WTC11 (cell line): ENCODE measurements around the gene JAKMIP3. TPM values are rescaled to one million over a fixed set of nuclear protein-coding genes. Genes with fewer than 3 reads are reported as not detected.

Source experiments
- ATAC-seq: fragments of 200-7000 bp; cut with Tn5 transposase; 2 replicates; pipeline ENCODE4 v1.10.0; 2021; ENCODE audit warnings: mild to moderate bottlenecking, moderate library complexity
- CTCF ChIA-PET: fragments of 300-600 bp; sonication (Branson Sonifier 250); formaldehyde crosslinking; loops from one replicate; lab custom pipeline; 2021; ENCODE audit warnings: antibody characterized with exemption; lab: Charles Lee
- POLR2A ChIA-PET: fragments of 350-600 bp; sonication (Branson Sonifier 250); formaldehyde crosslinking; loops from one replicate; lab custom pipeline; 2021; ENCODE audit warnings: antibody characterized with exemption; lab: Charles Lee
- DNase-seq: peaks from one replicate; pipeline ENCODE4 v3.0.0; 2021; ENCODE audit warnings: low spot score
- H3K27ac Mint-ChIP-seq: 2 replicates; pipeline ENCODE4 v1.8.0; 2021; ENCODE audit warnings: mixed read lengths
- H3K27me3 Mint-ChIP-seq: 2 replicates; pipeline ENCODE4 v1.8.0; 2021; ENCODE audit warnings: low read depth, mild to moderate bottlenecking, moderate library complexity, mixed read lengths
- H3K36me3 Mint-ChIP-seq: 2 replicates; pipeline ENCODE4 v1.8.0; 2021; ENCODE audit warnings: mixed read lengths
- H3K4me1 Mint-ChIP-seq: 2 replicates; pipeline ENCODE4 v1.8.0; 2022; ENCODE audit warnings: mixed read lengths
- H3K4me3 Mint-ChIP-seq: 2 replicates; pipeline ENCODE4 v1.8.0; 2021; ENCODE audit warnings: mild to moderate bottlenecking, moderate library complexity, mixed read lengths
- H3K9me3 Mint-ChIP-seq: 2 replicates; pipeline ENCODE4 v1.8.0; 2021; ENCODE audit warnings: mixed read lengths
- ARID4B ChIP-seq: sonication (generic); formaldehyde crosslinking; IDR thresholded peaks from 2 replicates; pipeline ENCODE4 v1.8.0; 2023; ENCODE audit warnings: missing genetic modification reagents, mild to moderate bottlenecking, borderline replicate concordance
- ATF6 ChIP-seq: sonication (generic); formaldehyde crosslinking; IDR thresholded peaks from 2 replicates; pipeline ENCODE4 v1.8.1; 2023; ENCODE audit warnings: mild to moderate bottlenecking, missing genetic modification reagents
- CREM ChIP-seq: sonication (generic); formaldehyde crosslinking; IDR thresholded peaks from 2 replicates; pipeline ENCODE4 v1.8.1; 2022; ENCODE audit warnings: mild to moderate bottlenecking, missing genetic modification reagents, moderate library complexity
- ESRRA ChIP-seq: sonication (generic); formaldehyde crosslinking; IDR thresholded peaks from 2 replicates; pipeline ENCODE4 v1.8.1; 2022; ENCODE audit warnings: mild to moderate bottlenecking, missing genetic modification reagents, borderline replicate concordance
- IRF2 ChIP-seq: sonication (generic); formaldehyde crosslinking; IDR thresholded peaks from 2 replicates; pipeline ENCODE4 v1.8.0; 2022; ENCODE audit warnings: low read depth, missing genetic modification reagents, borderline replicate concordance
- JAZF1 ChIP-seq: fragments of 250-450 bp; sonication (Bioruptor Pico); IDR thresholded peaks from 2 replicates; pipeline ENCODE4 v1.9.0; 2021; ENCODE audit warnings: moderate library complexity, mild to moderate bottlenecking, inconsistent platforms
- NFE2L1 ChIP-seq: sonication (generic); formaldehyde crosslinking; IDR thresholded peaks from 2 replicates; pipeline ENCODE4 v1.8.1; 2023; ENCODE audit warnings: missing genetic modification reagents
- RORB ChIP-seq: fragments of 250-450 bp; sonication (Bioruptor Pico); IDR thresholded peaks from 2 replicates; pipeline ENCODE4 v1.9.0; 2021; ENCODE audit warnings: mild to moderate bottlenecking
- SMAD3 ChIP-seq: sonication (generic); formaldehyde crosslinking; IDR thresholded peaks from 2 replicates; pipeline ENCODE4 v1.8.0; 2022; ENCODE audit warnings: missing genetic modification reagents, mild to moderate bottlenecking, borderline replicate concordance
- TP53 ChIP-seq: sonication (generic); formaldehyde crosslinking; IDR thresholded peaks from 2 replicates; pipeline ENCODE4 v1.8.1; 2023; ENCODE audit warnings: mild to moderate bottlenecking, missing genetic modification reagents
- ZNF219 ChIP-seq: sonication (generic); formaldehyde crosslinking; IDR thresholded peaks from 2 replicates; pipeline ENCODE4 v1.8.0; 2023; ENCODE audit warnings: missing genetic modification reagents, mild to moderate bottlenecking, borderline replicate concordance
- total RNA-seq: library from RNA; stranded (reverse); gene quantifications from 3 replicates; pipeline ENCODE4 v1.2.3, GENCODE V29; 2021
- TF ChIP-seq, protein P1 (sequence below): sonication (generic); formaldehyde crosslinking; IDR thresholded peaks from 2 replicates; pipeline ENCODE4 v1.8.1; 2023; ENCODE audit warnings: mild to moderate bottlenecking, missing genetic modification reagents, borderline replicate concordance
- TF ChIP-seq, protein P2 (sequence below): sonication (generic); formaldehyde crosslinking; IDR thresholded peaks from 2 replicates; pipeline ENCODE4 v1.8.1; 2022; ENCODE audit warnings: low read depth, missing genetic modification reagents, borderline replicate concordance
- TF ChIP-seq, protein P3 (sequence below): sonication (generic); formaldehyde crosslinking; IDR thresholded peaks from 2 replicates; pipeline ENCODE4 v1.8.0; 2023; ENCODE audit warnings: missing genetic modification reagents
- TF ChIP-seq, protein P4 (sequence below): sonication (generic); formaldehyde crosslinking; IDR thresholded peaks from 2 replicates; pipeline ENCODE4 v1.8.1; 2023; ENCODE audit warnings: mild to moderate bottlenecking, missing genetic modification reagents, moderate library complexity

The JAKMIP3 gene
- total RNA-seq, 1 experiment from 2014 or later: 1.7 TPM

DNA sequence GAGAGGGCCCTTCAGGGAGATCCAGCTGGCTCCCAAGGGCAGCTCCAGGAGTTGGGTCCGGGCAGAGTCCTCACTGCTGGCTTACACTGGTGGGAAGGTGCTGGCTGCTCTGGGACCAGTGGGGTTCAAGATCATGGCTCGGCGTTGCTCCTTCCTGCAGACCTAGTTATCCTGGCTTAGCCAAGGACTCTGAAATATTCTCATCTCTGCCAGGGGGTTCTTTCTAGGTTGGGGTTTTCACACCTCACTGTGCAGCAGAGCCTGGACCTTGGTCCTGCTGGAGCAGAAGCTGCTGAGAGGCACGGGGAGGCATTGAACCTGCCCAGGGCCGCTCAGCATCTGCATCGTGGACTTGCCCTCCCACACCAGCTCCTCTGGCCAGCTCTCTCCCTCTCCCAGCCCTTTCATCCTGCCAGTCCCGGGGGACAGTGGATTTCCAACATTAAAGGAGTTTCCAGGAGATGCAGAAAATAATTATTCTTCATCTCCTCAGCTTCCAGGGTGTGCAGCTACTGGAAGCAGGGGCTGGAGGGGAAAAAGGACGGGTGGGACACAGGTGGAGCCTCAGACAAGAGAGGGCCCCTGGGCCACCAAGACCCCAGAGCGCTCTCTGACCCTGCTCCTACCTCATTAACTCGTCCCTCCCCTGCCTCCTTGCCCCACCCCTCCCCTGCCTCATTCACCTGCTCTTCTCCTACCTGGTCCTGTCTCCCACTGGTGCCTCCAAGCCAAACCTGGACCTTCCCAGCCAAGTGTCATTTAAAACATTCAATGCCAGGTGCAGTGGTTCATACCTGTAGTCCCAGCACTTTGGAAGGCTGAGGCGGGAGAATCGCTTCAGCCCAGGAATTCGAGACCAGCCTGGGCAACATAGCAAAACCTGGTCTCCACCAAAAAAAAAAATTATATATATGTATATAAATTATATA, 42.5 kb downstream of the JAKMIP3 start:
- Mint-ChIP-seq H3K9me3 (no peaks in the 10 kb centered on the region), H3K27ac (no peak overlapping the region), H3K27me3 (no peaks in the 10 kb centered on the region), H3K4me1 (no peaks in the 10 kb centered on the region), H3K36me3 (no peaks in the 10 kb centered on the region), H3K4me3 (no peak overlapping the region)
- DNase-seq (no peak), ATAC-seq (no peak)
- ChIA-PET CTCF (no interaction called here), POLR2A (no interaction called here)
- TF ChIP-seq ATF6 (CRISPR knock-in tag) (no peak), TP53 (no peak), JAZF1 (CRISPR knock-in tag) (no peak), ZNF219 (CRISPR knock-in tag) (no peak)
- TF ChIP-seq, protein P1, sequence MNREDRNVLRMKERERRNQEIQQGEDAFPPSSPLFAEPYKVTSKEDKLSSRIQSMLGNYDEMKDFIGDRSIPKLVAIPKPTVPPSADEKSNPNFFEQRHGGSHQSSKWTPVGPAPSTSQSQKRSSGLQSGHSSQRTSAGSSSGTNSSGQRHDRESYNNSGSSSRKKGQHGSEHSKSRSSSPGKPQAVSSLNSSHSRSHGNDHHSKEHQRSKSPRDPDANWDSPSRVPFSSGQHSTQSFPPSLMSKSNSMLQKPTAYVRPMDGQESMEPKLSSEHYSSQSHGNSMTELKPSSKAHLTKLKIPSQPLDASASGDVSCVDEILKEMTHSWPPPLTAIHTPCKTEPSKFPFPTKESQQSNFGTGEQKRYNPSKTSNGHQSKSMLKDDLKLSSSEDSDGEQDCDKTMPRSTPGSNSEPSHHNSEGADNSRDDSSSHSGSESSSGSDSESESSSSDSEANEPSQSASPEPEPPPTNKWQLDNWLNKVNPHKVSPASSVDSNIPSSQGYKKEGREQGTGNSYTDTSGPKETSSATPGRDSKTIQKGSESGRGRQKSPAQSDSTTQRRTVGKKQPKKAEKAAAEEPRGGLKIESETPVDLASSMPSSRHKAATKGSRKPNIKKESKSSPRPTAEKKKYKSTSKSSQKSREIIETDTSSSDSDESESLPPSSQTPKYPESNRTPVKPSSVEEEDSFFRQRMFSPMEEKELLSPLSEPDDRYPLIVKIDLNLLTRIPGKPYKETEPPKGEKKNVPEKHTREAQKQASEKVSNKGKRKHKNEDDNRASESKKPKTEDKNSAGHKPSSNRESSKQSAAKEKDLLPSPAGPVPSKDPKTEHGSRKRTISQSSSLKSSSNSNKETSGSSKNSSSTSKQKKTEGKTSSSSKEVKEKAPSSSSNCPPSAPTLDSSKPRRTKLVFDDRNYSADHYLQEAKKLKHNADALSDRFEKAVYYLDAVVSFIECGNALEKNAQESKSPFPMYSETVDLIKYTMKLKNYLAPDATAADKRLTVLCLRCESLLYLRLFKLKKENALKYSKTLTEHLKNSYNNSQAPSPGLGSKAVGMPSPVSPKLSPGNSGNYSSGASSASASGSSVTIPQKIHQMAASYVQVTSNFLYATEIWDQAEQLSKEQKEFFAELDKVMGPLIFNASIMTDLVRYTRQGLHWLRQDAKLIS (CRISPR knock-in tag): no peak

GRCh38 chr10:132109341-132110110, 43.8 kb downstream of the JAKMIP3 start:
- ChIA-PET CTCF (interaction anchor here (1.1 kb wide), 2 partner anchors 8 to 33 kb away, joined by 3 read pairs; no protein-coding TSS in a partner anchor), POLR2A (no interaction called here)
- TF ChIP-seq, protein P2, sequence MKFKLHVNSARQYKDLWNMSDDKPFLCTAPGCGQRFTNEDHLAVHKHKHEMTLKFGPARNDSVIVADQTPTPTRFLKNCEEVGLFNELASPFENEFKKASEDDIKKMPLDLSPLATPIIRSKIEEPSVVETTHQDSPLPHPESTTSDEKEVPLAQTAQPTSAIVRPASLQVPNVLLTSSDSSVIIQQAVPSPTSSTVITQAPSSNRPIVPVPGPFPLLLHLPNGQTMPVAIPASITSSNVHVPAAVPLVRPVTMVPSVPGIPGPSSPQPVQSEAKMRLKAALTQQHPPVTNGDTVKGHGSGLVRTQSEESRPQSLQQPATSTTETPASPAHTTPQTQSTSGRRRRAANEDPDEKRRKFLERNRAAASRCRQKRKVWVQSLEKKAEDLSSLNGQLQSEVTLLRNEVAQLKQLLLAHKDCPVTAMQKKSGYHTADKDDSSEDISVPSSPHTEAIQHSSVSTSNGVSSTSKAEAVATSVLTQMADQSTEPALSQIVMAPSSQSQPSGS (CRISPR knock-in tag): no peak
- TF ChIP-seq NFE2L1 (CRISPR knock-in tag): no peak
- TF ChIP-seq ESRRA: no peak
- TF ChIP-seq SMAD3 (CRISPR knock-in tag): no peak
- Mint-ChIP-seq H3K27ac (no peak overlapping the region), H3K4me1 (no peaks in the 10 kb centered on the region), H3K36me3 (no peaks in the 10 kb centered on the region), H3K9me3 (no peaks in the 10 kb centered on the region), H3K27me3 (no peaks in the 10 kb centered on the region), H3K4me3 (no peak overlapping the region)
- ATAC-seq: no peak
- DNase-seq: no peak

DNA sequence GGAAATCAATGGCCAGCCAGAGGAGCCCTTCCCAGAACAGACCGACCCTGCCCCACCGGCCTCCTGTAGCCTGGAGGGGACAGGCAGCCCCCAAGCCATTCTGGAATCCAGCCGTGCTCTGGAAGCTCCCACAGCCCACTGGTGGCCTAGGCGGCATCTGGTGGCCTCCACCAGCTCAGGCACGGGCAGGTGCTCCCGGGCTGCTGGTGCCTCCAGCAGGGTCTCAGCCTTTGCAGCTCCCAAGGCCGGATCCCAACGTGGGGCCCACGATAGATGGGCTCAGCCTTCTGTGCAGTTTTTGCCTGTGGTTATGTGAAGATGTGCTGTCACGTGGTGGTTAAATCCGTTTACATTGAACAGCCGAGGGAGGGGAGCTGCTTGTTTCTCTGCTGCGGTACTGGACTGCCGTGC, 44.4 kb downstream of the JAKMIP3 start:
- DNase-seq: peak; percentile 6
- CTCF ChIA-PET: interaction anchor here (1.1 kb wide), 2 partner anchors 8 to 32 kb away, joined by 3 read pairs; no protein-coding TSS in a partner anchor
- no peaks in the 10 kb centered on the region for H3K36me3 Mint-ChIP-seq
- TF ChIP-seq, protein P3, sequence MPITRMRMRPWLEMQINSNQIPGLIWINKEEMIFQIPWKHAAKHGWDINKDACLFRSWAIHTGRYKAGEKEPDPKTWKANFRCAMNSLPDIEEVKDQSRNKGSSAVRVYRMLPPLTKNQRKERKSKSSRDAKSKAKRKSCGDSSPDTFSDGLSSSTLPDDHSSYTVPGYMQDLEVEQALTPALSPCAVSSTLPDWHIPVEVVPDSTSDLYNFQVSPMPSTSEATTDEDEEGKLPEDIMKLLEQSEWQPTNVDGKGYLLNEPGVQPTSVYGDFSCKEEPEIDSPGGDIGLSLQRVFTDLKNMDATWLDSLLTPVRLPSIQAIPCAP (CRISPR knock-in tag): no peak
- TF ChIP-seq CREM (CRISPR knock-in tag) (no peak), ARID4B (CRISPR knock-in tag) (no peak), IRF2 (CRISPR knock-in tag) (no peak), RORB (no peak)
- TF ChIP-seq, protein P4, sequence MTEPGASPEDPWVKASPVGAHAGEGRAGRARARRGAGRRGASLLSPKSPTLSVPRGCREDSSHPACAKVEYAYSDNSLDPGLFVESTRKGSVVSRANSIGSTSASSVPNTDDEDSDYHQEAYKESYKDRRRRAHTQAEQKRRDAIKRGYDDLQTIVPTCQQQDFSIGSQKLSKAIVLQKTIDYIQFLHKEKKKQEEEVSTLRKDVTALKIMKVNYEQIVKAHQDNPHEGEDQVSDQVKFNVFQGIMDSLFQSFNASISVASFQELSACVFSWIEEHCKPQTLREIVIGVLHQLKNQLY (CRISPR knock-in tag): no peak

More for the DNA sequence above, 44.4 kb downstream of the JAKMIP3 start:
- no peak for ATAC-seq
- Mint-ChIP-seq H3K9me3 (no peaks in the 10 kb centered on the region), H3K27ac (no peak overlapping the region), H3K4me1 (no peaks in the 10 kb centered on the region), H3K4me3 (no peak overlapping the region), H3K27me3 (no peaks in the 10 kb centered on the region)
- POLR2A ChIA-PET: no interaction called here
